ENCODE data around the gene HMGCLL1.

The HMGCLL1 gene

GRCh38 chr6:55438203-55438602 lies 140.8 kb downstream of the HMGCLL1 start:
- DNase-seq: no peak

GRCh38 chr6:55437141-55437540 lies 141.9 kb downstream of the HMGCLL1 start:
- no peak for DNase-seq

GRCh38 chr6:55433446-55434130 lies 145.4 kb downstream of the HMGCLL1 start:
- no peak for DNase-seq

GRCh38 chr6:55423933-55424332 lies 155.1 kb downstream of the HMGCLL1 start:
- no peak for DNase-seq

GRCh38 chr6:55410674-55411073 lies 168.3 kb downstream of the HMGCLL1 start:
- no peak for DNase-seq

- no peak for DNase-seq
Observed at GRCh38 chr6:55405474-55406235, 173.3 kb downstream of the HMGCLL1 start.

- no peak for DNase-seq
Observed at GRCh38 chr6:55399351-55399750, 179.6 kb downstream of the HMGCLL1 start.

- no peak for DNase-seq
Observed at GRCh38 chr6:55397986-55398385, 181.0 kb downstream of the HMGCLL1 start.

GRCh38 chr6:55395871-55396270 lies 183.1 kb downstream of the HMGCLL1 start:
- DNase-seq: no peak

- DNase-seq: no peak
Observed at GRCh38 chr6:55388211-55388610, 190.8 kb downstream of the HMGCLL1 start.
